ENCODE measurements around the gene C6orf62. TPM values are rescaled to one million over a fixed set of nuclear protein-coding genes. Genes with fewer than 3 reads are reported as not detected.

The C6orf62 gene
- total RNA-seq, 2 experiments from 2014 or later, result 42.3 to 77.4 TPM

DNA sequence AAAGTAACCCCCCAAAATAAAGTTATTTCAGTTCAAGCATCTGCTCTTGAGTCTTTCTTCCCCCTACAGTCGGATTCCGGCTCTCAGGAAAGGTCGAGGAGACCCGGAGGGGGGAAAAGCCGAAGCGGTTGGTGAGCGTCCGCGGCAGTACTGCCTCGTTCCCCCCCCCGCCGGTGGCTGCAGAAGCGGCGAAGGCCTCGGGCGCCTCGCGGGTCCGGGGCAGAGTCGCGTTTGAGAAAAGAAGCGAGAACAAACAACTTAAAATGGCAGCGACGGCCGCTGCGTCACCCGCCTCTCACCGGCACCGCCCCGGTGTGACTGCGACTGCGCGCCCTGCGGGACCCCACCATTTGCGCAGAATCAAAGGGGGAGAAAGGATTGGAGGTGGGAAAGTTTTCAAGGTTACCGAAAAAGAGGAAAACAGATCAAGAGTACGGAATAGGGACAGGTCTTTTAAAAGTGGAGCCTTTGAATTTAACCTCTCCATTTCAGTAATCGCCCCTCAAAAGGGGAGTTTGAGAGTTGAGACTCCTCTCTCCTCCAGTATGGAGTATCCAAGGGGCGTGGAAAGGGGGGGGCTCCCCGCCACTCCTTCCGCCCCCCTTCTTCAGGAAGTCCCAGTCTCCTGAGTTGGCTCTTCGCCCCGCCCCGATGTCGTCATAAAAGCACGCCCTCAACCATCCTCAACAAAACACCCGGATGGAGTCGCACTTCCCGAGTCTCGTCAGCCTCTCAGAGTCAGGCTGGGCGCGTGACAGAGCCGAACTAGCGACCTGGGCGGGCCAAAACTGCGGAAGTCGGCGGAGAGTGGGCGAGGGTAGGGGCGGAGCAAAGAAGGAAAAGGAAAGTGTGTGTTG lies 1.9 kb upstream of the C6orf62 start:
- Histone ChIP-seq H3K4me2 (ENCODE audit: low read length) (peak overlapping the region; percentile 95), H3K36me3 (ENCODE audit: insufficient read depth, low read length) (peaks cover 39% of the 10 kb centered on the region), H3K4me1 (ENCODE audit: insufficient read depth, low read length, poor library complexity, severe bottlenecking) (peaks cover 31% of the 10 kb centered on the region), H2AFZ (ENCODE audit: low read length) (peak overlapping the region; percentile 62), H3K4me3 (ENCODE audit: low read depth, low read length, poor library complexity, severe bottlenecking) (peak overlapping the region; percentile 86), H4K20me1 (ENCODE audit: insufficient read depth, low read length) (peaks cover 35% of the 10 kb centered on the region), H3K27ac (ENCODE audit: low read depth, low read length, poor library complexity, severe bottlenecking) (peak overlapping the region; percentile 84), H3K9me2 (ENCODE audit: insufficient read depth, low read length) (no peaks in the 10 kb centered on the region), H3K9me3 (ENCODE audit: low read length) (no peaks in the 10 kb centered on the region), H3K79me2 (ENCODE audit: insufficient read depth, low read depth, low read length) (peaks cover 47% of the 10 kb centered on the region)
- intact Hi-C loops (cut with micrococcal nuclease; ENCODE audit: unreplicated experiment), result loop anchor here (2.0 kb wide), 2 partner anchors 54 kb away; partner anchors contain the start of genes ACOT13, GMNN and TDP2
- TF ChIP-seq EZH2phosphoT487 (IDR thresholded peaks at IDR 0.05; ENCODE audit: borderline replicate concordance, low read depth, low read length), result no peak
- TF ChIP-seq, protein P1, sequence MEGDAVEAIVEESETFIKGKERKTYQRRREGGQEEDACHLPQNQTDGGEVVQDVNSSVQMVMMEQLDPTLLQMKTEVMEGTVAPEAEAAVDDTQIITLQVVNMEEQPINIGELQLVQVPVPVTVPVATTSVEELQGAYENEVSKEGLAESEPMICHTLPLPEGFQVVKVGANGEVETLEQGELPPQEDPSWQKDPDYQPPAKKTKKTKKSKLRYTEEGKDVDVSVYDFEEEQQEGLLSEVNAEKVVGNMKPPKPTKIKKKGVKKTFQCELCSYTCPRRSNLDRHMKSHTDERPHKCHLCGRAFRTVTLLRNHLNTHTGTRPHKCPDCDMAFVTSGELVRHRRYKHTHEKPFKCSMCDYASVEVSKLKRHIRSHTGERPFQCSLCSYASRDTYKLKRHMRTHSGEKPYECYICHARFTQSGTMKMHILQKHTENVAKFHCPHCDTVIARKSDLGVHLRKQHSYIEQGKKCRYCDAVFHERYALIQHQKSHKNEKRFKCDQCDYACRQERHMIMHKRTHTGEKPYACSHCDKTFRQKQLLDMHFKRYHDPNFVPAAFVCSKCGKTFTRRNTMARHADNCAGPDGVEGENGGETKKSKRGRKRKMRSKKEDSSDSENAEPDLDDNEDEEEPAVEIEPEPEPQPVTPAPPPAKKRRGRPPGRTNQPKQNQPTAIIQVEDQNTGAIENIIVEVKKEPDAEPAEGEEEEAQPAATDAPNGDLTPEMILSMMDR (conservative IDR thresholded peaks at IDR 0.05; ENCODE audit: low read length), result no peak
- ChIA-PET POLR2A (interaction anchor here (1.0 to 1.8 kb wide), 4 partner anchors 12 to 63 kb away, joined by 3 to 9 read pairs (median 3); no protein-coding TSS in a partner anchor), CTCF (ENCODE audit: unreplicated experiment) (no interaction called here)
- peak; percentile 100 for DNase-seq (ENCODE audit: low spot score)
- BruUV-seq (replicated peaks), result no TSS peak

DNA sequence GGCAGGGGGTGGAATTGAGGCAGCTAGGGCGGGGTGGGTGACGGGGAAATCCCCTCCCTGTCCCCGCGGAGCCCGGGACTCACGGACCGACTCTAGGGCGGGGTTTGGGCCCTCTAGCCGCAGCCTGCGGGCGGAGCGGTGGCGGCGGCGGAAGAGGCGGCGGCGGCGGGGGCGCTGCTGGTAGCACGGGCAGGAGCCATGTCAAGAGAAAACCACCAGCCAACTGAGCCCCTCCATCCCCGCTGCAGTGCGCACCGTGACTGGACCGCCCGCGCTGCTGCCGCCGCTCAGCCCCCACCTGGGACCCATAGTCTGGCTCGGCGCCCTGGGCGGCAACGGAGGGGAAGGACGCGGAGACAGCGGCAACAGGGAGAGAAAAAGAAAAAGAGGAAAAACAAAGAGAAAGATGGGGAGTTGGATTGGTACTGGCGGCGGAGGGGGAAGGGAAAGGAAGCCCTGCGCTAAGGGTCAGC lies 1.2 kb upstream of the C6orf62 start:
- Histone ChIP-seq H3K27ac (ENCODE audit: low read depth, low read length, poor library complexity, severe bottlenecking) (peak overlapping the region; percentile 84), H3K36me3 (ENCODE audit: insufficient read depth, low read length) (peaks cover 45% of the 10 kb centered on the region), H3K4me1 (ENCODE audit: insufficient read depth, low read length, poor library complexity, severe bottlenecking) (peaks cover 31% of the 10 kb centered on the region), H4K20me1 (ENCODE audit: insufficient read depth, low read length) (peaks cover 37% of the 10 kb centered on the region), H3K4me2 (ENCODE audit: low read length) (peak overlapping the region; percentile 95), H2AFZ (ENCODE audit: low read length) (peak overlapping the region; percentile 37; the same call in 1 of the 2 replicates), H3K4me3 (ENCODE audit: low read depth, low read length, poor library complexity, severe bottlenecking) (peak overlapping the region; percentile 86), H3K9me2 (ENCODE audit: insufficient read depth, low read length) (no peaks in the 10 kb centered on the region), H3K79me2 (ENCODE audit: insufficient read depth, low read depth, low read length) (peaks cover 54% of the 10 kb centered on the region), H3K9me3 (ENCODE audit: low read length) (no peaks in the 10 kb centered on the region)
- ChIA-PET CTCF (ENCODE audit: unreplicated experiment) (interaction anchor here (0.6 kb wide), 1 partner anchor 320 kb away, joined by 4 read pairs; no protein-coding TSS in a partner anchor), POLR2A (interaction anchor here (0.6 to 1.0 kb wide), 3 partner anchors 23 to 93 kb away, joined by 3 to 7 read pairs (median 6); no protein-coding TSS in a partner anchor)
- intact Hi-C loops (cut with micrococcal nuclease; ENCODE audit: unreplicated experiment), result loop anchor here (2.0 kb wide), 2 partner anchors 53 to 55 kb away; partner anchors contain the start of genes ACOT13, GMNN and TDP2
- peak; percentile 77 for DNase-seq (ENCODE audit: low spot score)
- TF ChIP-seq, protein P1 (conservative IDR thresholded peaks at IDR 0.05; ENCODE audit: low read length), result no peak; the same call in 1 of the 2 replicates
- TF ChIP-seq EZH2phosphoT487 (IDR thresholded peaks at IDR 0.05; ENCODE audit: borderline replicate concordance, low read depth, low read length), result no peak
- no TSS peak for BruUV-seq (replicated peaks)
